DOHH2 (cell line): Measurements from ENCODE around the gene SLC5A9.
"Not testable (repeated sequence)": the region's sequence is repeated elsewhere in the genome, so short reads cannot be mapped to it uniquely, and the experiment has no call there.

ENCODE experiments used
- CTCF ChIP-seq: fragments of 200-600 bp; sonication (generic); IDR thresholded peaks from one replicate; pipeline ENCODE4 v1.5.1; 2014; ENCODE audit warnings: antibody characterized with exemption, mild to moderate bottlenecking, low read depth, low read length; ENCODE audit not compliant: poor library complexity, severe bottlenecking
- EZH2phosphoT487 ChIP-seq: fragments of 200-600 bp; sonication (generic); IDR thresholded peaks from 2 replicates; pipeline ENCODE4 v1.6.1; 2017; ENCODE audit warnings: borderline replicate concordance, mild to moderate bottlenecking, antibody characterized with exemption, low read length, moderate library complexity, mixed read lengths

GRCh38 chr1:48282329-48282728, 59.8 kb downstream of the SLC5A9 start:
- not testable (repeated sequence) for TF ChIP-seq CTCF, EZH2phosphoT487
